Panc1 (cell line): ENCODE results near the gene ADAMTS10. TPM values are rescaled to one million over a fixed set of nuclear protein-coding genes. Genes with fewer than 3 reads are reported as not detected.
"Not testable (repeated sequence)": the region's sequence is repeated elsewhere in the genome, so short reads cannot be mapped to it uniquely, and the experiment has no call there.

ENCODE experiments used
- ATAC-seq: fragments of 200-7000 bp; cut with Tn5 transposase; 2 replicates; pipeline ENCODE4 v1.9.1; 2020; ENCODE audit warnings: mild to moderate bottlenecking, moderate library complexity
- BruUV-seq: library from RNA; stranded (reverse); fragments of 400-500 nt; replicated peaks from 2 replicates; lab custom pipeline; 2021; lab: Mats Ljungman, UMichigan
- CTCF ChIA-PET: fragments of 300-600 bp; sonication (Branson Sonifier 250); formaldehyde crosslinking; loops from one replicate; lab custom pipeline; 2022; ENCODE audit warnings: antibody characterized with exemption; lab: Charles Lee
- POLR2A ChIA-PET: fragments of 300-600 bp; sonication (Branson Sonifier 250); formaldehyde crosslinking; loops from one replicate; lab custom pipeline; 2022; ENCODE audit warnings: antibody characterized with exemption; lab: Charles Lee
- DNase-seq: peaks from one replicate; pipeline ENCODE4 v3.0.0-alpha.2; 2010; ENCODE audit warnings: low read depth, low spot score
- H3K27ac ChIP-seq: 2 replicates; pipeline ENCODE4 v1.5.1; 2011; ENCODE audit warnings: mild to moderate bottlenecking, low read length, inconsistent platforms
- H3K27me3 ChIP-seq: fragments of 200-500 bp; sonication (Bioruptor generic); 2 replicates; pipeline ENCODE4 v1.6.0; 2014; ENCODE audit warnings: low read length, inconsistent platforms; ENCODE audit not compliant: control insufficient read depth, insufficient read depth
- H3K36me3 ChIP-seq: fragments of 200-500 bp; sonication (Bioruptor generic); 2 replicates; pipeline ENCODE4 v1.5.1; 2014; ENCODE audit warnings: inconsistent platforms, mild to moderate bottlenecking, low read length, moderate library complexity; ENCODE audit not compliant: control insufficient read depth, insufficient read depth
- H3K4me1 ChIP-seq: 2 replicates; pipeline ENCODE4 v1.5.1; 2011; ENCODE audit warnings: inconsistent platforms, mild to moderate bottlenecking, low read length, moderate library complexity; ENCODE audit not compliant: control insufficient read depth, insufficient read depth
- H3K4me3 ChIP-seq, 2 experiments: 2 replicates each; pipeline ENCODE4 v1.5.1; 2011 to 2012; ENCODE audit warnings: low read depth in 2 of 2, low read length in 2 of 2, mild to moderate bottlenecking in 2 of 2, inconsistent platforms in 1 of 2, moderate library complexity in 1 of 2
- H3K9me3 ChIP-seq: fragments of 200-500 bp; sonication (Bioruptor generic); 2 replicates; pipeline ENCODE4 v1.5.1; 2014; ENCODE audit warnings: low read depth, mild to moderate bottlenecking, inconsistent platforms, low read length, moderate library complexity; ENCODE audit not compliant: control insufficient read depth, insufficient read depth
- POLR2AphosphoS5 ChIP-seq: IDR thresholded peaks from 2 replicates; pipeline ENCODE4 v1.6.1; 2012; ENCODE audit warnings: mild to moderate bottlenecking, low read depth, low read length, moderate library complexity
- SIN3A ChIP-seq: IDR thresholded peaks from 2 replicates; pipeline ENCODE4 v1.6.1; 2012; ENCODE audit warnings: low read depth, mild to moderate bottlenecking, low read length, moderate library complexity, borderline replicate concordance; ENCODE audit not compliant: insufficient read depth
- TCF7L2 ChIP-seq: IDR thresholded peaks from 2 replicates; pipeline ENCODE4 v1.6.1; 2011; ENCODE audit warnings: mild to moderate bottlenecking, low read depth, low read length, inconsistent platforms
- in situ Hi-C: cut with HindIII; loops from 2 replicates; pipeline ENCODE4 v1.10.0; 2016; ENCODE audit warnings: low sequenced_read_pairs, low pct_unique_long_range_greater_than_20kb
- intact Hi-C: fragments of 100-400 bp; cut with micrococcal nuclease; formaldehyde crosslinking; loops from one replicate; pipeline ENCODE4 v1.10.0; 2022; ENCODE audit not compliant: unreplicated experiment
- total RNA-seq: library from RNA; stranded (reverse); gene quantifications from one replicate; pipeline ENCODE4 v1.2.1, GENCODE V29; 2021; ENCODE audit not compliant: unreplicated experiment
- TF ChIP-seq, protein P1 (sequence below), 2 experiments: IDR thresholded peaks; 2 replicates each; pipeline ENCODE4 v1.6.1; 2011 to 2012; ENCODE audit warnings: low read depth in 2 of 2, control low read depth in 1 of 2, low read length in 1 of 2, mild to moderate bottlenecking in 1 of 2, moderate library complexity in 1 of 2; ENCODE audit not compliant: insufficient read depth in 1 of 2
- TF ChIP-seq, protein P2 (sequence below): fragments of 450-650 bp; IDR thresholded peaks from 2 replicates; pipeline ENCODE4 v1.5.1; 2017; ENCODE audit warnings: mild to moderate bottlenecking

ADAMTS10 gene
- total RNA-seq, 1 experiment from 2014 or later = 10.0 TPM

DNA sequence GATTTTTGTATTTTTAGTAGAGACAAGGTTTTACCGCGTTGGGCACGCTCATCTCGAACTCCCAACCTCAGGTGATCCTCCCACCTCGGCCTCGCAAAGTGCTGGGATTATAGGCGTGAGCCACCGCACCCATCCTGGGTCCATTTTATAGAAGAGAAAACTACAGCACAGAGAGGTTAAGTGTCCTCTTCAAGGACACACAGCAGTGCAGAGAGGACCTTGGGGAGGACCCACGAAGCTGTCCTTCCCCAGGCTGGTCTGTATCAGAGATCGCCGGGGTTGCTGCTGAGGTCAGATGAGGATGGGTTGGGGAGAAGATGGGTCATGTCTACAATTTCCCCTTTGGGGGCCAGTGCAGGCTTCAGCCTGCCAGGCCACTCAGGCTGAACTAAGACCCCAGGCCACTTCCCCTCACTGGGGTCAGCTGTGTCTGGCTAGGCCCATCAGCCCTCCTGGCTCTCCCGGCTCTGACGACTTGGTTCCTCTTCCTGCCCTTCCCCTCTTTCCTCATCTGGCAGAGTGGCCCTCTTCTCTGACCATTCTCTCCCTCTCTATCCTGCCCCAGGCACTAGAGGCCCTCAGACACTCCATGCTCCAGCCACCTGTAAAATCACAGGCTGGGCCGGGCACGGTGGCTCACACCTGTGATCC lies 42.9 kb downstream of the ADAMTS10 start:
- Histone ChIP-seq H3K27me3 (no peaks in the 10 kb centered on the region), H3K36me3 (no peaks in the 10 kb centered on the region), H3K4me3 (no peak overlapping the region), H3K4me1 (no peaks in the 10 kb centered on the region), H3K9me3 (no peaks in the 10 kb centered on the region), H3K27ac (no peak overlapping the region)
- ChIA-PET CTCF (interaction anchor here (0.6 kb wide), 2 partner anchors 12 to 23 kb away, joined by 3 to 6 read pairs; no protein-coding TSS in a partner anchor), POLR2A (interaction anchor here (0.7 kb wide), 1 partner anchor 138 kb away, joined by 3 read pairs; no protein-coding TSS in a partner anchor)
- intact Hi-C loops (no loop called here), in situ Hi-C loops (no loop called here)
- BruUV-seq = no TSS peak
- no peak for ATAC-seq
- TF ChIP-seq TCF7L2 = no peak
- TF ChIP-seq SIN3A = no peak
- TF ChIP-seq POLR2AphosphoS5 = no peak
- TF ChIP-seq, protein P1, sequence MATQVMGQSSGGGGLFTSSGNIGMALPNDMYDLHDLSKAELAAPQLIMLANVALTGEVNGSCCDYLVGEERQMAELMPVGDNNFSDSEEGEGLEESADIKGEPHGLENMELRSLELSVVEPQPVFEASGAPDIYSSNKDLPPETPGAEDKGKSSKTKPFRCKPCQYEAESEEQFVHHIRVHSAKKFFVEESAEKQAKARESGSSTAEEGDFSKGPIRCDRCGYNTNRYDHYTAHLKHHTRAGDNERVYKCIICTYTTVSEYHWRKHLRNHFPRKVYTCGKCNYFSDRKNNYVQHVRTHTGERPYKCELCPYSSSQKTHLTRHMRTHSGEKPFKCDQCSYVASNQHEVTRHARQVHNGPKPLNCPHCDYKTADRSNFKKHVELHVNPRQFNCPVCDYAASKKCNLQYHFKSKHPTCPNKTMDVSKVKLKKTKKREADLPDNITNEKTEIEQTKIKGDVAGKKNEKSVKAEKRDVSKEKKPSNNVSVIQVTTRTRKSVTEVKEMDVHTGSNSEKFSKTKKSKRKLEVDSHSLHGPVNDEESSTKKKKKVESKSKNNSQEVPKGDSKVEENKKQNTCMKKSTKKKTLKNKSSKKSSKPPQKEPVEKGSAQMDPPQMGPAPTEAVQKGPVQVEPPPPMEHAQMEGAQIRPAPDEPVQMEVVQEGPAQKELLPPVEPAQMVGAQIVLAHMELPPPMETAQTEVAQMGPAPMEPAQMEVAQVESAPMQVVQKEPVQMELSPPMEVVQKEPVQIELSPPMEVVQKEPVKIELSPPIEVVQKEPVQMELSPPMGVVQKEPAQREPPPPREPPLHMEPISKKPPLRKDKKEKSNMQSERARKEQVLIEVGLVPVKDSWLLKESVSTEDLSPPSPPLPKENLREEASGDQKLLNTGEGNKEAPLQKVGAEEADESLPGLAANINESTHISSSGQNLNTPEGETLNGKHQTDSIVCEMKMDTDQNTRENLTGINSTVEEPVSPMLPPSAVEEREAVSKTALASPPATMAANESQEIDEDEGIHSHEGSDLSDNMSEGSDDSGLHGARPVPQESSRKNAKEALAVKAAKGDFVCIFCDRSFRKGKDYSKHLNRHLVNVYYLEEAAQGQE (IDR thresholded peaks at IDR 0.05; ENCODE audit: insufficient read depth in 1 of 2, low read depth in 2 of 2, low read length in 1 of 2) = no peak
- TF ChIP-seq, protein P2, sequence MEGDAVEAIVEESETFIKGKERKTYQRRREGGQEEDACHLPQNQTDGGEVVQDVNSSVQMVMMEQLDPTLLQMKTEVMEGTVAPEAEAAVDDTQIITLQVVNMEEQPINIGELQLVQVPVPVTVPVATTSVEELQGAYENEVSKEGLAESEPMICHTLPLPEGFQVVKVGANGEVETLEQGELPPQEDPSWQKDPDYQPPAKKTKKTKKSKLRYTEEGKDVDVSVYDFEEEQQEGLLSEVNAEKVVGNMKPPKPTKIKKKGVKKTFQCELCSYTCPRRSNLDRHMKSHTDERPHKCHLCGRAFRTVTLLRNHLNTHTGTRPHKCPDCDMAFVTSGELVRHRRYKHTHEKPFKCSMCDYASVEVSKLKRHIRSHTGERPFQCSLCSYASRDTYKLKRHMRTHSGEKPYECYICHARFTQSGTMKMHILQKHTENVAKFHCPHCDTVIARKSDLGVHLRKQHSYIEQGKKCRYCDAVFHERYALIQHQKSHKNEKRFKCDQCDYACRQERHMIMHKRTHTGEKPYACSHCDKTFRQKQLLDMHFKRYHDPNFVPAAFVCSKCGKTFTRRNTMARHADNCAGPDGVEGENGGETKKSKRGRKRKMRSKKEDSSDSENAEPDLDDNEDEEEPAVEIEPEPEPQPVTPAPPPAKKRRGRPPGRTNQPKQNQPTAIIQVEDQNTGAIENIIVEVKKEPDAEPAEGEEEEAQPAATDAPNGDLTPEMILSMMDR = no peak
- DNase-seq = no peak

DNA sequence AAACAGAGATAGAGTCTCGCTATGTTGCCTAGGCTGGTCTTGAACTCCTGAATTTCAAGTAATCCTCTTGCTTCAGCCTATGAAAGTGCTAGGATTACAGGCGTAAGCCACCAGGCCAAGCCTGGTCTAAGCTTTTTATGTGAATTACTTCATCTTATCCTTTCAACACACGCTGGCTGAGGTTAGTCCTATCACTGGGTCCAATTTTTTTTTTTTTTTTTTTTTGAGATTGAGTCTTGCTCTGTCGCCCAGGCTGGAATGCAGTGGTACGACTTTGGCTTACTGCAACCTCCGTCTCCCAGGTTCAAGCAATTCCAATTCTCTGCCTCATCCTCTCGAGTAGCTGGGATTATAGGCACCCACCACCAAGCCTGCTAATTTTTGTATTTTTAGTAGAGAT lies 43.7 kb downstream of the ADAMTS10 start:
- H3K27me3 ChIP-seq = no peaks in the 10 kb centered on the region
- TF ChIP-seq SIN3A (no peak), TCF7L2 (no peak), POLR2AphosphoS5 (no peak)
- TF ChIP-seq, protein P1 (IDR thresholded peaks at IDR 0.05; ENCODE audit: insufficient read depth in 1 of 2, low read depth in 2 of 2, low read length in 1 of 2) = no peak
- TF ChIP-seq, protein P2 = no peak
- no peak overlapping the region for H3K27ac ChIP-seq
- intact Hi-C loops = no loop called here
- CTCF ChIA-PET = no interaction called here
- no TSS peak for BruUV-seq
- DNase-seq = no peak
- in situ Hi-C loops = no loop called here
- no peak for ATAC-seq
- no peaks in the 10 kb centered on the region for H3K9me3 ChIP-seq
- no peaks in the 10 kb centered on the region for H3K4me1 ChIP-seq
- H3K4me3 ChIP-seq = no peak overlapping the region
- POLR2A ChIA-PET = no interaction called here
- H3K36me3 ChIP-seq = no peaks in the 10 kb centered on the region

DNA sequence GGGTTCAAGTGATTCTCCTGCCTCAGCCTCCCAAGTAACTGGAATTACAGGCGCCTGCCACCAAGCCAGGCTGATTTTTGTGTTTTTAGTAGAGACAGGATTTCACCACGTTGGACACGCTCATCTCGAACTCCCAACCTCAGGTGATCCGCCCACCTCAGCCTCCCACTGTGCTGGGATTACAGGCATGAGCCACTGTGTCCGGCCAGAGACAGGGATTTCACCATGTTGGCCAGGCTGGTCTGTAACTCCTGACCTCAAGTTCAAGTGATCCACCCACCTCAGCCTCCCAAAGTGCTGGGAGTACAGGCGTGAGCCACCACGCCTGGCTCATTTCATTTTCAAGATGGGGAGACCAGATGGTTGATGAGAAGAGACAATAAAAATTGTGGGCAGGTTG lies 45.6 kb downstream of the ADAMTS10 start:
- BruUV-seq, H3K27ac ChIP-seq, DNase-seq, H3K9me3 ChIP-seq, in situ Hi-C loops, H3K4me3 ChIP-seq, H3K27me3 ChIP-seq, CTCF ChIA-PET, H3K36me3 ChIP-seq, intact Hi-C loops, ATAC-seq, H3K4me1 ChIP-seq: not testable (repeated sequence)
- POLR2A ChIA-PET = interaction anchor here (0.6 kb wide), 1 partner anchor 54 kb away, joined by 5 read pairs; no protein-coding TSS in a partner anchor
